Neuronal stem cell (in vitro differentiated cells): Measurements from ENCODE around the gene DGKB.

Experiments used
- DNase-seq: peaks from one replicate; pipeline ENCODE4 v3.0.0-alpha.2; 2013; ENCODE audit warnings: low spot score
- H2AFZ ChIP-seq: one replicate; pipeline ENCODE4 v1.6.1; 2013; ENCODE audit warnings: mild to moderate bottlenecking, low read length, inconsistent platforms
- H2AK5ac ChIP-seq: 2 replicates; pipeline ENCODE4 v1.6.1; 2013; ENCODE audit warnings: low read depth, mild to moderate bottlenecking, inconsistent platforms, low read length, moderate library complexity, mixed read lengths
- H2BK120ac ChIP-seq: 2 replicates; pipeline ENCODE4 v1.6.1; 2013; ENCODE audit warnings: low read depth, mild to moderate bottlenecking, inconsistent platforms, low read length, moderate library complexity, mixed read lengths
- H2BK12ac ChIP-seq: one replicate; pipeline ENCODE4 v1.6.1; 2013; ENCODE audit warnings: low read length, inconsistent platforms
- H2BK15ac ChIP-seq: 2 replicates; pipeline ENCODE4 v1.6.1; 2013; ENCODE audit warnings: mild to moderate bottlenecking, low read length, inconsistent platforms, mixed read lengths
- H2BK5ac ChIP-seq: one replicate; pipeline ENCODE4 v1.6.1; 2013; ENCODE audit warnings: inconsistent platforms, mild to moderate bottlenecking, low read length, moderate library complexity
- H3K14ac ChIP-seq: one replicate; pipeline ENCODE4 v1.6.1; 2013; ENCODE audit warnings: low read length, inconsistent platforms
- H3K18ac ChIP-seq: 2 replicates; pipeline ENCODE4 v1.6.1; 2013; ENCODE audit warnings: low read length, inconsistent platforms
- H3K23ac ChIP-seq: 2 replicates; pipeline ENCODE4 v1.6.1; 2013; ENCODE audit warnings: low read depth, mild to moderate bottlenecking, mixed read lengths, low read length, inconsistent platforms; ENCODE audit not compliant: poor library complexity
- H3K27ac ChIP-seq: replicated peaks from 3 replicates; pipeline ENCODE4 v1.5.1; 2013; ENCODE audit warnings: low read length, inconsistent platforms
- H3K27me3 ChIP-seq, 3 experiments: 2 replicates each; pipeline ENCODE4 v1.6.1; 2013; ENCODE audit warnings: low read length in 3 of 3, mild to moderate bottlenecking in 2 of 3, inconsistent platforms in 1 of 3, low read depth in 1 of 3, mixed read lengths in 1 of 3, moderate library complexity in 1 of 3; ENCODE audit not compliant: control insufficient read depth in 3 of 3, insufficient read depth in 3 of 3
- H3K36me3 ChIP-seq, 2 donors: replicated peaks in 1 of 2; 2 replicates each; pipeline ENCODE4 v1.6.1; 2013; ENCODE audit warnings: low read length in 2 of 2; ENCODE audit not compliant: control insufficient read depth in 2 of 2, insufficient read depth in 2 of 2
- H3K4ac ChIP-seq: 2 replicates; pipeline ENCODE4 v1.6.1; 2013; ENCODE audit warnings: inconsistent platforms, mild to moderate bottlenecking, low read length, moderate library complexity
- H3K4me1 ChIP-seq, 2 donors: 1 replicate in 1 of 2; 2 replicates in 1 of 2; pipeline ENCODE4 v1.6.1; 2013; ENCODE audit warnings: low read length in 2 of 2, low read depth in 1 of 2; ENCODE audit not compliant: control insufficient read depth in 2 of 2, insufficient read depth in 1 of 2
- H3K4me2 ChIP-seq: one replicate; pipeline ENCODE4 v1.6.1; 2013; ENCODE audit warnings: mild to moderate bottlenecking, low read length, inconsistent platforms; ENCODE audit not compliant: insufficient read depth, poor library complexity, severe bottlenecking
- H3K4me3 ChIP-seq, 2 donors: 2 replicates each; pipeline ENCODE4 v1.5.1; 2013; ENCODE audit warnings: low read length in 2 of 2, mild to moderate bottlenecking in 2 of 2, inconsistent platforms in 1 of 2, moderate library complexity in 1 of 2
- H3K79me1 ChIP-seq: one replicate; pipeline ENCODE4 v1.6.1; 2013; ENCODE audit warnings: low read depth, mild to moderate bottlenecking, inconsistent platforms, low read length, moderate library complexity
- H3K9ac ChIP-seq: one replicate; pipeline ENCODE4 v1.6.1; 2013; ENCODE audit warnings: mild to moderate bottlenecking, low read depth, low read length, inconsistent platforms; ENCODE audit not compliant: poor library complexity
- H3K9me3 ChIP-seq, 2 donors: replicated peaks in 1 of 2; 2 replicates each; pipeline versions ENCODE3 to v1.6.1; 2013; ENCODE audit warnings: low read length in 2 of 2, mild to moderate bottlenecking in 2 of 2, inconsistent platforms in 1 of 2, low read depth in 1 of 2, mixed read lengths in 1 of 2, moderate library complexity in 1 of 2; ENCODE audit not compliant: control insufficient read depth in 2 of 2, insufficient read depth in 1 of 2
- H4K8ac ChIP-seq: one replicate; pipeline ENCODE4 v1.6.1; 2013; ENCODE audit warnings: low read depth, mild to moderate bottlenecking, inconsistent platforms, low read length, moderate library complexity
- H4K91ac ChIP-seq: one replicate; pipeline ENCODE4 v1.6.1; 2013; ENCODE audit warnings: low read length, low read depth, mild to moderate bottlenecking, inconsistent platforms; ENCODE audit not compliant: poor library complexity
- WGBS, 2 donors: extraction: QIAGEN DNeasy Blood & Tissue Kit; methylation state at CpG; one replicate each; pipeline ENCODE4 v1.1.7; 2013; ENCODE audit warnings: missing lambda C conversion rate in 2 of 2, mixed read lengths in 1 of 2; ENCODE audit not compliant: insufficient read length in 2 of 2, insufficient replicate concordance in 1 of 2; ENCODE audit errors: extremely low coverage in 2 of 2; 5-methylcytosine and 5-hydroxymethylcytosine counted together

DGKB gene

GRCh38 chr7:14380881-14381280 lies 521.7 kb downstream of the DGKB start:
- H3K27me3 ChIP-seq: no peaks in the 10 kb centered on the region
- H3K4me3 ChIP-seq: no peak overlapping the region
- H3K4me1 ChIP-seq: no peaks in the 10 kb centered on the region
- no peak for DNase-seq
- no peak overlapping the region for H2BK5ac ChIP-seq
- no peak overlapping the region for H4K91ac ChIP-seq
- H2BK15ac ChIP-seq: no peak overlapping the region
- H4K8ac ChIP-seq: no peak overlapping the region
- no peak overlapping the region for H3K27ac ChIP-seq
- H3K23ac ChIP-seq: no peak overlapping the region
- H3K14ac ChIP-seq: no peak overlapping the region
- H3K4me2 ChIP-seq: no peak overlapping the region
- H2AK5ac ChIP-seq: no peak overlapping the region
- no peaks in the 10 kb centered on the region for H3K9me3 ChIP-seq
- no peak overlapping the region for H3K4ac ChIP-seq
- H2AFZ ChIP-seq: no peak overlapping the region
- no peak overlapping the region for H3K9ac ChIP-seq
- H3K36me3 ChIP-seq: no peaks in the 10 kb centered on the region
- H3K79me1 ChIP-seq: no peaks in the 10 kb centered on the region
- WGBS, 2 donors: no CpG with 5 or more reads among the region's 3 CpGs
- no peak overlapping the region for H2BK12ac ChIP-seq
- no peak overlapping the region for H3K18ac ChIP-seq
- no peak overlapping the region for H2BK120ac ChIP-seq

GRCh38 chr7:14377646-14378266 lies 524.8 kb downstream of the DGKB start:
- Histone ChIP-seq H2BK15ac (no peak overlapping the region), H3K18ac (no peak overlapping the region), H2BK5ac (no peak overlapping the region)

DNA sequence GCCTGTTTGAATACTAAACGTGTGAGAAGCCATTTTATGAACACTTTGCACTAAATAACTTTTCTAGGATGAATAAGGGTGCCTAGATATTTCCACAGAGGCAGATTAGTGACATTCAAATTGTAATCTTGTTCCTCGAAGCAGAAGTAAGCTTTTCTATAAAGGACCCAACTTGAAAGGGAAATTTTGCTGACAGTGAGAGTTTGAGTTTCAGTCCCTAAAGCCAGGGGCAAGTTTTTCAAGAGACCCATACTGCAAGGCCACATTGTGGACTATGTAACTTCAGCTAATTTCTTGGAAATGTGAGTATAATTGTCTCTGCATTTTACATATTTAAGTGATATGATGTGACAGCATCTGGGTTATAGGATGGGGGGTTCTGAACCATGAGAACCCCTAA lies 525.8 kb downstream of the DGKB start:
- no peak overlapping the region for H2BK12ac ChIP-seq
- H2AFZ ChIP-seq: peak overlapping the region; percentile 84
- H3K18ac ChIP-seq: no peak overlapping the region
- H4K8ac ChIP-seq: no peak overlapping the region
- no peaks in the 10 kb centered on the region for H3K4me1 ChIP-seq
- no peak overlapping the region for H2AK5ac ChIP-seq
- H3K9me3 ChIP-seq: no peaks in the 10 kb centered on the region
- H3K4me3 ChIP-seq: no peak overlapping the region
- H3K36me3 ChIP-seq: no peaks in the 10 kb centered on the region
- no peak overlapping the region for H3K23ac ChIP-seq
- H2BK120ac ChIP-seq: no peak overlapping the region
- no peak overlapping the region for H4K91ac ChIP-seq
- no peak overlapping the region for H3K14ac ChIP-seq
- DNase-seq: no peak
- no peak overlapping the region for H3K9ac ChIP-seq
- no peak overlapping the region for H2BK5ac ChIP-seq
- H3K27ac ChIP-seq: no peak overlapping the region
- no peaks in the 10 kb centered on the region for H3K79me1 ChIP-seq
- no peak overlapping the region for H2BK15ac ChIP-seq
- WGBS, 2 donors: no CpG with 5 or more reads among the region's 2 CpGs
- H3K4ac ChIP-seq: no peak overlapping the region
- H3K4me2 ChIP-seq: no peak overlapping the region
- H3K27me3 ChIP-seq: no peaks in the 10 kb centered on the region

More at GRCh38 chr7:14377646-14378266, 524.8 kb downstream of the DGKB start:
- Histone ChIP-seq H2BK12ac (no peak overlapping the region), H3K27me3 (no peaks in the 10 kb centered on the region), H3K79me1 (no peaks in the 10 kb centered on the region), H3K9ac (no peak overlapping the region), H3K9me3 (no peaks in the 10 kb centered on the region), H3K4me1 (no peaks in the 10 kb centered on the region), H3K27ac (no peak overlapping the region), H2BK120ac (no peak overlapping the region), H3K4ac (no peak overlapping the region), H2AK5ac (no peak overlapping the region), H3K36me3 (no peaks in the 10 kb centered on the region), H4K8ac (no peak overlapping the region), H3K14ac (no peak overlapping the region), H3K23ac (no peak overlapping the region), H2AFZ (peak overlapping the region; percentile 53), H3K4me3 (no peak overlapping the region), H4K91ac (no peak overlapping the region), H3K4me2 (no peak overlapping the region)
- WGBS, 2 donors: no CpG with 5 or more reads among the region's 4 CpGs
- DNase-seq: no peak

DNA sequence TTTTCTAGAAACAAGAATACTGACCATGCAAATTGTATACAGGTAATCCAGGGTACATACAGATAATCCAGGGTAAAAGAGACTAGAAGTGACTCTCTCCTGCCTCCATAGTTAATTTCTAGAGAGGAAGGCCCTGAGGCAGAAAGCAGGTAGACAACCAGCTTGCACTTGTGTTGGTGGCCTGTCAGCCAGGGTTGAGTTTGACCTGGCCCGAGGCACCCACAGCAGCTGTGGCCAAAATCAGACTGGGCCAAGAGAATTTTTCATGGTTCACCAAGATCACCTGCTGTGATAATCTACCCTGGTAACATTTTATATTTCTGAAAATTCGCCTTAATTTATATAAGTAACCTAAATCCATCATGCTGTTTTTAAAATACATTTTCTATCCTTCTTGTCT lies 526.6 kb downstream of the DGKB start:
- Histone ChIP-seq H3K4me1 (no peaks in the 10 kb centered on the region), H3K27ac (no peak overlapping the region), H3K9me3 (no peaks in the 10 kb centered on the region), H2AK5ac (no peak overlapping the region), H3K23ac (no peak overlapping the region), H2AFZ (peak overlapping the region; percentile 26), H4K8ac (no peak overlapping the region), H3K9ac (no peak overlapping the region), H3K27me3 (no peaks in the 10 kb centered on the region), H4K91ac (no peak overlapping the region), H3K4me2 (no peak overlapping the region), H3K4me3 (no peak overlapping the region), H2BK15ac (no peak overlapping the region), H3K18ac (no peak overlapping the region), H3K79me1 (no peaks in the 10 kb centered on the region), H2BK12ac (no peak overlapping the region), H2BK120ac (no peak overlapping the region), H3K14ac (no peak overlapping the region), H2BK5ac (no peak overlapping the region), H3K4ac (no peak overlapping the region), H3K36me3 (no peaks in the 10 kb centered on the region)
- WGBS, 2 donors: no CpG with 5 or more reads among the region's 2 CpGs
- no peak for DNase-seq
